Stimulated activated CD8-positive, alpha-beta memory T cell treated with anti-CD3 and anti-CD28 coated beads, Interleukin-7, amount 100 ng/mL, for 4 hours (primary cell): ENCODE measurements around the gene ZBTB34.

Experiments used
- DNase-seq, 2 donors: peaks; one replicate each; pipeline ENCODE4 v3.0.0-alpha.2; 2020; ENCODE audit warnings: low read depth in 2 of 2

ZBTB34 gene

GRCh38 chr9:126842977-126843799, 17.3 kb upstream of the ZBTB34 start:
- no peak for DNase-seq

DNA sequence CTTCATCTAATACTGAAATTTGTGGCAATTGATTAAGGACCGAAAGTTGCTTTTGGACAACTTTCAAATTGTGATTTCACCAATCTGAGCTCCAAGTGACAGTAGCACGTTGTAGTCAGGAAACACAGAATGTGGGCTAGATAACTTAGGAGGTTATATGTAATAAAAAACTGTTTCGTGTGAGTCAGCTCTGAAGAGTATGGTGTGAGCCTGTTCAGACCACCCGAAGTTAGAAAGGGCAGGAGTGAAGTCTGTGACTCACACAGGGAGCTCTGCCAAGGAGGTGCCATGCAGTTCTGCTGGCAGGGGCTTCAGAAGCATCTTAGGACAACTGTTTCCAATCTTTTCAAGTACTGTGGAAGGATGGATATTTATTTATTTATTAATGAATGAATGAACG, 16.4 kb upstream of the ZBTB34 start:
- DNase-seq = no peak

DNA sequence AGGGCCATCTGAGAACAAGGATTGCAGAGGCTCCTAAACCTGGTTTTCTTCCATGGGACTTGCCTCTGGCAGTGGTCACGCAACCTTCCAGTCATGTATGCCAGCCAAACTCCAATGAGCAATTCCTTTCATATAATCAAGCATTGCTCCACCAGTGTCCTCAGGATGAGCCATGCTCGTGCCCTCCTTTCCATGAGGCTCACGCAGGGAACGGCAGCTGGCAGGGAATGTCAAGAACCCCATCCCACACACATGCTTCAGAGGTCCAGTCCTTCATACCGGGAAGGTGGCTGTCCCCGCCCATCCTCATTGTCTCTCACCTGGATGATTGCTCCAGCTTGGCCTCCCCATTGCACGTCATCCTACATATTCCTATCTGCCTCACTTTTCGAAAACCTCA, 13.4 kb upstream of the ZBTB34 start:
- no peak for DNase-seq

DNA sequence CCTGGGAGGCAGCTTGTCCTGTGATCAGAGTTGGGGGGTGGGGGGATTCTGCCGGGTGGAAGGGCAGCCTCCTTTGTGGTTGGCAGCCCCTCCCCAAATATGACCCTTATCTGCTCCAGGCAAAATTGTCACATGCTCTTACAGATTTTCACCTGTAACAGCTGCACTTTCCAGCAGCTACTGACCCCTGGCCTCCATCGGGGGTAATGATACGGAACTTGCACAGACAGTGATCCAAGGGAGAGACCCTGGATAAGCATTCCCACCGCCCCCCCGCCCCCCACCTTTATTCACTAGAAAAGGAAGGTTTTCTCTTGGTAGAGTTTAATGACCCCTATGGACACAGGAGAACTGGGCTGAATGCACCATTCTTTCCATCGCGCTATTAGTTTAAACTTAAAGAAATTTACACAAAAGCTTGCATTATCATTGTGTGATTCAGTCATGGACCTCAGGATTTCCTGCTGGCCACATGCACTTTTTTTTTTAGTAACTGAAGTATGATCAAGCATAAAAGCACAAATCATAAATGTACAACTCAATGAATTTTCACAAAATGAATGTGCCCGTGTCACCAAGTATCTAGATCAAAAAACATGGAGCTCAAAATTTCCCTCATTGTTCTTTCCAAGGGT, 10.7 kb upstream of the ZBTB34 start:
- DNase-seq = no peak

DNA sequence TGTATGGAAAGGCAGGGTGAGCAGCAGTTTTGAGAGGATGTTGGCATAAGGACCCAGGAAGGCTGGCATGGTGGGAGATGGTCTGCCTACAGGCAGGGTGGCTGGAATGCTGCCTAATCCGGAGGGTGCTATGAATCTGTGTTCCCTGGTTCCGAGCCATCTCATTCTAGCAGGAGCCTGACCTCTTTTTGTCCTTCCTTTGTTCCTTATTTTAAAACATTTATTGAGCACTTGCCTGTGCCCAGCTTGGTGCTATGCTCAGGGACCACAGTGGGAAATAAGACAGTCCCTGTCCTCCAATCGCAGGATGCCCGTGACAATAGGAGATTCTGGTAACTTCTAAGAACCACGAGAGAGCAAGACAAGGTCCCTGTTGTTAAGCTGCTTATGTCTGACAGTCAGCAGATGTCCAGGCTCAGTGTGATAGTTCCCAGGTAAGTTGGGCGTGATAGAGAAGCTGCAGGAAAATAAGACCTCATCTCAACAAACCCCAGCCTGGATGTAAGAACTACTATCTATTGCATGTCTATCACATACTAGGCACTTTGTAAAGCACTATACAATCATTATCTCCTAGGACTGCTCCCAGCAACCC, 9.1 kb upstream of the ZBTB34 start:
- DNase-seq = no peak

- DNase-seq = no peak
Measured at GRCh38 chr9:126852086-126852688, 8.3 kb upstream of the ZBTB34 start.

DNA sequence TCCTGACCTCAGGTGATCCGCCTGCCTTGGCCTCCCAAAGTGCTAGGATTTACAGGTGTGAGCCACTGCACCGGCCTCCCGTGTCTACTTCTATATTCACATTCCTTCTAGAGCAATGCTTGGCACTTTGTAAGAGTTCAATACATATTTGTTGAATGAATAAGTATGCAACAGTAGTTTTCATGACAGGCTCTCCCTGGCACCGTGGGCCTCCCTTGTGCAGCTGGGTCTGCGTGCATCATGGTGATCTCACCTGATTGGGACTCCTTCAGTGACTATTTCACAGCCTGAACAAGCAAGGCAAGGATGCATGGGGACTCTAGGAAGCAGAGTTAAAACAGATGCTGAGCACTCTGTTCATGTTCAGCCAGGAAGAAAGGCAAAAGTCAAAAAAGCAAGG, 6.8 kb upstream of the ZBTB34 start:
- no peak for DNase-seq

- DNase-seq = no peak
Measured at GRCh38 chr9:126854734-126855133, 5.7 kb upstream of the ZBTB34 start.

- no peak for DNase-seq
Measured at GRCh38 chr9:126856326-126856877, 4.0 kb upstream of the ZBTB34 start.

DNA sequence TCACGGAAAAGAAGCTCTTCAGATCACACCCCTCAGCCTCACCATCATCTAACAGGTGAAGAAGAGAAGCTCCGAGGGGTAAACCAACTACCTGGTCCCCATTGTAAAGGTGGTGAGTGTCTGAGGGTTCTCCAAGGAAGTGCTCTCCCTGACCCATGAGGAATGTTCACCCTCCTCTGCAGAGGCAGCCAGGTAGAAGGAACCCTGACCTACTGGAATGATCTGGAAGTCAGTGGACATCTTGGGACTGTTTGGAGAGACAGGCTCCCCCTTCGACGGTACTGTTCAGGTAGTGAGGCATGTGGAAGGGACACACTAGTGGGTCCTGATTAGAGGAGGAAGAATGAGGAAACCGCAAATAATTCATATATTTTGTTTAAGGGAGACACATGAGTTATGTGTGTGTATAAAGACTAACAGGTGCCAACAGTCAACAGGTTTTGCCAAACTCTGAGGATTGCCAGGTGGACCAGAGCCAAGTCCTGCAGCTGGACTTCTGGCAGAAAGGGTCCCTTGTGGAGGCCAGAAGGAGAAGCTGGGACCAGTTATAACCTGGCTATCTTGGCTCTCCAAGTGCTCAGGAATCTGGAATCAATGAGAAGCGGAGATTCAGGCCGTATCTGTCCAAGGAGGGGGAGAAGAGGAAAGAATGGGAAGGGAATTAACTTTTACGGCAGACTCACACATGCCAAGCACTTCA, 3.0 kb upstream of the ZBTB34 start:
- DNase-seq = no peak

DNA sequence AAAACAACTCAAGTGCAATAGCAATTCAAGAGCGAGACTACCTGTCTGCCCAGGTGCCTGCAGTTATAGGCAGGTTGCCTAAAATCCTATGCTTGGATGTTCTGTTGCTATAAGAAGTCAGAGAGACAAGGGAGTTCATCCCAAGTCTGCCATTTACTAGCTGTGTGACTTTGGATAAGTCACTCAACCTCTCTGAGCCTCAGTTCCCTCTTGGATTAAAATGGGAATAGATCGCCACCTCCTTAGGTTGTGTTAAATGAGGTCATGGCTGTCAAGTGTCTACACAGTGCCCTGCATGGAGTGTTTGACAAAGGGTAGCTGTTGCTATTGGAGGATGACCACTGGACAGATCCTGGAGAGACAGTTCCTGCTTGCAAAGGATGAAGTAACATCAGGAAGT, 1.3 kb upstream of the ZBTB34 start:
- DNase-seq = no peak

DNA sequence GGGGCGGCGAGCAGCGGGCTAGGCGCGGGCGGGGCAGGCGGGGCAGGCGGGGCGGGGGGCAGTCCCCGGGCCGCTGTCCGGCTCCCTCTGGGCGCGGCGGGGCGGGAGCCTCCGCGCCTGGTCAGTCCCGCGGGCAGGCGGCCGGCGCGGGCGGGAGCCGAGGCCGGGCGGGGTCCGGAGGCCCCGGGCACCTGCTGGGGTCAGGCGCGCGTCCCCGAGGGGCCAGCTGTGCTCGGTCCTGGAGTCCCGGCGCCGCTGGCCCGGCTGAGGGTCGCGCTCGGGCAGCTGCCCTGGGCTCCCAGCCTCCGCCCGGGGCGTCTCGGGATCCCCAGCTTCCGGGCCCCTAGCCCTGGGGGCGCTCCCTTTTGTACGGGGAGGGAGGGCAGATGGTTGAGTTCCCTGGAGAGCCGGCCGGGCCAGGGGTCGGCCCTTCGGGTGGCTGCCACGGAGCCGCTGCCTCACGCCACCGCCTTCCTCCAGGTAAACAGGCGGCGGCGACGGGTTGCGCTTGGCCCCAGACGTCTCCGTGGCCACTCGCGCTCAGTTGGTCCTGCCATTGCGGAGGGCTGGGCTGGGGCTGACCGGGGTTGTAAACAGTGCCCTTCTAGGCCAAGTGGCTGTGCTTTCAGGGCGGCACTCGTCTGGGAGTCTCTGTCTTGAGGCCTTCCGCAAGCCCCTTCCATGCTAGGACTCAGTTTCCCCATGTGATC, 473 bp downstream of the ZBTB34 start:
- DNase-seq = no peak

- no peak for DNase-seq
Measured at GRCh38 chr9:126861707-126862103, 1.3 kb downstream of the ZBTB34 start.

DNA sequence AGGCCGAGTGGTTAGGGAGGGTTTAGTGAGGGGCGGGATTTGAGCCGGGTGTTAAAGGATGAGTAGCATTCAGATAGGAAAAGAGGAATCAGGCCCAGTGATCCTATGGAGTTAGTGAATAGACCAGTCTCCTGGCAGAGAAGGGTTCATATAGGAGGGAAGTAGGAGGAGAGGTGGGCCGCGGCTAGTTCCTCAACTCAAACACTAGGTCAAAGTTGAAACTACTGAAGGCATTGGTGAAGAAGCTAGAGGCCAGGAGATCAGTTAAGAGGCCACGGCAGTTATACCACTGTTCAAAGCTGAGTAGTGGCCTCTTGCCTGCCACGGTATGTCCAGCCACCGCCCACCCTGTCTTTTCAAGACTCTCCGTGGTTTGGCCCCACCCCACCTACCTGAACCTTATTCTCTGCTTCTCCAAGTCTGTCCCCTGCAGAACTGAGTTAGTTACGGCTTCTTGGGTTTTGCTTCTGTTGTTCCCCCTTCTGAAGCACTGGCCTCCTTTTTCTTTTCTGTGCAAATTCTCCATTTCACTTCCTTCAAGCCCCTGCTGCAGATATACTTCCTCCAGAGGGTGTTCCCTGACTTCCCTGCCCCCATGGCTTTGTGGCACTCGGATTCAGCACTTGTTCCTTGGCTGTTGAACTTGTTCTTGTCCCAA, 1.8 kb downstream of the ZBTB34 start:
- DNase-seq = no peak

GRCh38 chr9:126864771-126865170, 4.3 kb downstream of the ZBTB34 start:
- DNase-seq = no peak

- DNase-seq = no peak
Measured at GRCh38 chr9:126869368-126869767, 8.9 kb downstream of the ZBTB34 start.

- no peak for DNase-seq
Measured at GRCh38 chr9:126872516-126872915, 12.1 kb downstream of the ZBTB34 start.

- no peak for DNase-seq
Measured at GRCh38 chr9:126874546-126875314, 14.3 kb downstream of the ZBTB34 start.

DNA sequence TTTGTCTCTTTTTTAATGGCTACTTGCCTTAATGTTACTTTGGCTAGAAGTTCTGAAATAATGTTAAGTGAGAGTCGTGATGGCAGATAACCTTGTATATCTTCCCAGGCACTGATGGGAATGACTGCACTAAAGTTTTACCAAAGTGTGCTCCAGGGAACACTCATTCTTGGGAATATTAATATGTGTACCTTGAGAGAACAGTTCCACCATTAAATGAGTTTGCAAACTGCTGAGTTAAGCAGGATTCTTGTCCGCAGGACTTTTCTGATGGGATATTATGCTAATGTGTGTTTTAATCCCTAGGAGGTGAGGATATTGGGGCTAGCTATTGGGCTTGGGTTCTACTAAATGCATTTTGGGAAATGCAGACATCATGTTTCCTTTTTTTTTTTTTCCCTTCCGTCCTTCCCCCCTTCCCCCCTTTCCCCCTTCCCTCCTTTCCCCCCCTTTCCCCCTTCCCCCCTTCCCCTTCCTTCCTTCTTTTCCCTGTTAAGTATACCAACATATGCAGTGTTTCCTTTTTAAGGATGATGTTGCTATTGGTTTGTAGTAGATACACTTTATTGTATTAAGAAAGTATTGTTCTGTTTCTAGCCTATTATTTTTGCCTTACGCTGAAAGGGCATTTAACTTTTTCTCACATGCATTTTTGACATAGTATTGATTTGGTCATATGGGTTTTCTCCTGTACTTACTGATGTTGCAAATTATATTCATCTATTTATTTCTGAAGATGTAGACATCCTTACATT, 15.5 kb downstream of the ZBTB34 start:
- DNase-seq = no peak
